Body of pancreas (tissue), 4 donors: ENCODE results near the gene CCDC47. TPM values are rescaled to one million over a fixed set of nuclear protein-coding genes. Genes with fewer than 3 reads are reported as not detected.

Source experiments
- ATAC-seq: fragments of 150-250 bp; one replicate; pipeline ENCODE4 v1.9.1; 2016
- DNase-seq, 4 donors: peaks; one replicate each; pipeline ENCODE4 v3.0.0-alpha.2; 2019
- H3K27ac ChIP-seq, 4 donors: fragments of 200-600 bp; sonication (generic); 1 replicate in 3 of 4; 2 replicates in 1 of 4; pipeline versions ENCODE4 v1.5.1 to v1.6.1; 2016 to 2019; ENCODE audit warnings: mild to moderate bottlenecking in 1 of 4, mixed read lengths in 1 of 4, moderate library complexity in 1 of 4
- H3K27me3 ChIP-seq, 2 donors: fragments of 200-600 bp; sonication (generic); one replicate each; pipeline ENCODE4 v1.6.0; 2016; ENCODE audit warnings: mild to moderate bottlenecking in 1 of 2
- H3K36me3 ChIP-seq, 2 donors: fragments of 200-600 bp; sonication (generic); replicated peaks in 1 of 2; 2 replicates each; pipeline ENCODE4 v1.5.1; 2016; ENCODE audit warnings: low read depth in 2 of 2; ENCODE audit not compliant: insufficient read depth in 1 of 2
- H3K4me1 ChIP-seq: fragments of 200-600 bp; sonication (generic); one replicate; pipeline ENCODE4 v1.6.0; 2016
- H3K4me3 ChIP-seq, 2 donors: fragments of 200-600 bp; sonication (generic); 1 replicate in 1 of 2; 2 replicates in 1 of 2; pipeline ENCODE4 v1.5.1; 2016 to 2019
- H3K9me3 ChIP-seq, 3 donors: fragments of 200-600 bp; sonication (generic); 1 replicate in 2 of 3; 2 replicates in 1 of 3; pipeline ENCODE4 v1.5.1; 2016
- CTCF ChIP-seq, 7 experiments: fragments of 450-650 bp in 4 of 7; fragments of 200-600 bp in 3 of 7; sonication (generic) in 3 of 7; IDR thresholded peaks; one replicate each; pipeline ENCODE4 v1.5.1; 2016 to 2019; ENCODE audit warnings: antibody characterized with exemption in 7 of 7
- POLR2A ChIP-seq, 3 donors: fragments of 450-650 bp; IDR thresholded peaks; one replicate each; pipeline ENCODE4 v1.6.1; 2016; ENCODE audit warnings: antibody characterized with exemption in 3 of 3, mild to moderate bottlenecking in 2 of 3
- WGBS, 2 donors: methylation state at CpG; one replicate each; pipeline ENCODE4 v1.1.5; 2017; 5-methylcytosine and 5-hydroxymethylcytosine counted together
- intact Hi-C: fragments of 100-400 bp; cut with DNase I; formaldehyde crosslinking; loops from one replicate; pipeline ENCODE4 v1.15.1; 2023
- total RNA-seq, 2 donors: library from RNA; depleted of rRNA; stranded (reverse); fragments of >200 nt; gene quantifications; one replicate each; pipeline ENCODE4 v1.1.0, GENCODE V29; 2016

The CCDC47 gene
- total RNA-seq, 2 donors from 2014 or later: 42.2 to 56.8 TPM

GRCh38 chr17:63760771-63761539 lies 12.4 kb downstream of the CCDC47 start:
- peaks cover 19 to 22% of the 10 kb centered on the region in 2 donors for H3K36me3 ChIP-seq

GRCh38 chr17:63758428-63758827 lies 15.0 kb downstream of the CCDC47 start:
- Histone ChIP-seq H3K9me3 (no peaks in the 10 kb centered on the region), H3K27ac (no peak overlapping the region), H3K27me3 (no peaks in the 10 kb centered on the region), H3K4me1 (peaks cover 18% of the 10 kb centered on the region), H3K36me3 (peaks cover 17 to 33% of the 10 kb centered on the region in 2 donors), H3K4me3 (no peak overlapping the region)
- WGBS, 2 donors: 48 to 54% methylated on average over 2 of the region's 2 CpGs
- DNase-seq (no peak), ATAC-seq (no peak)
- TF ChIP-seq CTCF (IDR thresholded peaks at IDR 0.05) (no peak), POLR2A (IDR thresholded peaks at IDR 0.05) (no peak)
- intact Hi-C loops: no loop called here

More at GRCh38 chr17:63760771-63761539, 12.4 kb downstream of the CCDC47 start:
- intact Hi-C loops: no loop called here
- ATAC-seq (no peak), DNase-seq (no peak)
- Histone ChIP-seq H3K27me3 (no peaks in the 10 kb centered on the region), H3K9me3 (no peaks in the 10 kb centered on the region), H3K27ac (peak overlapping the region in 1 of 4 donors; percentile 55), H3K4me1 (peaks cover 18% of the 10 kb centered on the region), H3K4me3 (no peak overlapping the region)
- TF ChIP-seq CTCF (IDR thresholded peaks at IDR 0.05) (no peak), POLR2A (IDR thresholded peaks at IDR 0.05) (no peak)
- WGBS, 2 donors: 77 to 84% methylated on average over 10 of the region's 10 CpGs

- no peaks in the 10 kb centered on the region for H3K9me3 ChIP-seq
- intact Hi-C loops: no loop called here
These were observed 19.4 kb downstream of the CCDC47 start for GRCh38 chr17:63754046-63754445.

GRCh38 chr17:63753215-63753614 lies 20.2 kb downstream of the CCDC47 start:
- Histone ChIP-seq H3K4me1 (peaks cover 13% of the 10 kb centered on the region), H3K36me3 (peaks cover 5 to 30% of the 10 kb centered on the region in 2 donors), H3K4me3 (no peak overlapping the region), H3K9me3 (no peaks in the 10 kb centered on the region), H3K27ac (no peak overlapping the region), H3K27me3 (no peaks in the 10 kb centered on the region)
- DNase-seq: no peak
- no peak for ATAC-seq
- WGBS, 2 donors: 81 to 100% methylated on average over 1 of the region's 1 CpG
- intact Hi-C loops: no loop called here
- no peak for TF ChIP-seq POLR2A (IDR thresholded peaks at IDR 0.05)
- TF ChIP-seq CTCF (IDR thresholded peaks at IDR 0.05): no peak

More at GRCh38 chr17:63754046-63754445, 19.4 kb downstream of the CCDC47 start:
- H3K27me3 ChIP-seq: no peaks in the 10 kb centered on the region
- no peak overlapping the region for H3K27ac ChIP-seq
- DNase-seq (no peak), ATAC-seq (no peak)
- peaks cover 5 to 29% of the 10 kb centered on the region in 2 donors for H3K36me3 ChIP-seq
- H3K4me3 ChIP-seq: no peak overlapping the region
- WGBS, 2 donors: 87% methylated on average over 3 of the region's 3 CpGs
- peaks cover 18% of the 10 kb centered on the region for H3K4me1 ChIP-seq
- TF ChIP-seq POLR2A (IDR thresholded peaks at IDR 0.05): no peak
- no peak for TF ChIP-seq CTCF (IDR thresholded peaks at IDR 0.05)

GRCh38 chr17:63752707-63753106 lies 20.7 kb downstream of the CCDC47 start:
- DNase-seq (no peak), ATAC-seq (no peak)
- no peak overlapping the region for H3K4me3 ChIP-seq
- no peaks in the 10 kb centered on the region for H3K27me3 ChIP-seq
- no peak overlapping the region for H3K27ac ChIP-seq
- H3K36me3 ChIP-seq: peaks cover 5 to 27% of the 10 kb centered on the region in 2 donors
- no peaks in the 10 kb centered on the region for H3K9me3 ChIP-seq
- intact Hi-C loops: no loop called here
- WGBS, 2 donors: 57 to 63% methylated on average over 1 of the region's 1 CpG
- no peak for TF ChIP-seq POLR2A (IDR thresholded peaks at IDR 0.05)
- no peak for TF ChIP-seq CTCF (IDR thresholded peaks at IDR 0.05)
- peaks cover 13% of the 10 kb centered on the region for H3K4me1 ChIP-seq
